ENCODE measurements around the gene KTN1.

DNA sequence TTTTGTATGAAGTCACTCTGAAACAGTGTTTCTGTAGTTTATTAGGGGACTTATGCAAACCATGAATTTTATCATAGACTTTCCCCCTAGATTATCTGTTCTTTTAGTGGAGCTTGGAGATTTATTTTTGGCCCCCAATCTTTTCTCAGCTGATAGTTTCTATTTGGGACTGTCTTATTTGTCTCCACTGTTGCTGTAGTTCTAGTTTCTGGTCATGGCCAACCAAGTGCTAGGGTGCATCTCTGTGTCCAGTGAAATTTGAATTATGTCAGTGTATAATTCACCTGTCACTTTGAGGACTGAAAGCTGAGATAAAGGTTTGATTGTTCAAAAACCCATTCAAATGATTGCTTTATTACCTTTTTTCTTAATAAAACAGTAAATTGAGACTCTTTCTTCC is 61.3 kb downstream of the KTN1 start:
- TF ChIP-seq GATA2 (IDR thresholded peaks at IDR 0.05; ENCODE audit: low read depth, low read length) (no peak), GATA3 (IDR thresholded peaks at IDR 0.05; ENCODE audit: low read depth, low read length) (no peak)

Measured in SH-SY5Y (cell line).